PC-3 (cell line): ENCODE measurements around the gene MYL6. TPM values are rescaled to one million over a fixed set of nuclear protein-coding genes. Genes with fewer than 3 reads are reported as not detected.

Experiments
- ATAC-seq: fragments of 200-7000 bp; cut with Tn5 transposase; 2 replicates; pipeline ENCODE4 v1.9.1; 2020; ENCODE audit warnings: mild to moderate bottlenecking, moderate library complexity
- BruUV-seq: library from RNA; stranded (reverse); fragments of 400-500 nt; replicated peaks from 2 replicates; lab custom pipeline; 2021; lab: Mats Ljungman, UMichigan
- CTCF ChIA-PET: fragments of 300-600 bp; sonication (Branson Sonifier 250); formaldehyde crosslinking; loops from one replicate; lab custom pipeline; 2022; ENCODE audit warnings: antibody characterized with exemption; lab: Charles Lee
- POLR2A ChIA-PET: fragments of 300-600 bp; sonication (Branson Sonifier 250); formaldehyde crosslinking; loops from one replicate; lab custom pipeline; 2022; ENCODE audit warnings: antibody characterized with exemption; ENCODE audit not compliant: unreplicated experiment; lab: Charles Lee
- DNase-seq: peaks from one replicate; pipeline ENCODE4 v3.0.0-alpha.2; 2015
- H2AFZ ChIP-seq: fragments of 300-600 bp; sonication (generic); 2 replicates; pipeline ENCODE4 v1.6.0; 2016; ENCODE audit warnings: antibody characterized with exemption, low read length
- H3F3A ChIP-seq: fragments of 300-600 bp; sonication (generic); one replicate; pipeline ENCODE4 v1.6.0; 2017; ENCODE audit warnings: antibody characterized with exemption, low read length, control low read depth, mild to moderate bottlenecking; ENCODE audit not compliant: unreplicated experiment
- H3K27ac ChIP-seq: fragments of 300-600 bp; sonication (generic); 2 replicates; pipeline ENCODE4 v1.5.1; 2016; ENCODE audit warnings: mild to moderate bottlenecking, low read length
- H3K27me3 ChIP-seq: fragments of 300-600 bp; sonication (generic); 2 replicates; pipeline ENCODE4 v1.6.1; 2016; ENCODE audit warnings: low read length, mixed read lengths
- H3K36me3 ChIP-seq: fragments of 300-600 bp; sonication (generic); 2 replicates; pipeline ENCODE4 v1.6.1; 2016; ENCODE audit warnings: low read depth, mixed run types, low read length, mixed read lengths
- H3K4me1 ChIP-seq: fragments of 300-600 bp; sonication (generic); 2 replicates; pipeline ENCODE4 v1.5.1; 2016; ENCODE audit warnings: low read length; ENCODE audit not compliant: insufficient read depth
- H3K4me2 ChIP-seq: fragments of 300-600 bp; sonication (generic); 2 replicates; pipeline ENCODE4 v1.6.0; 2016; ENCODE audit warnings: low read length
- H3K4me3 ChIP-seq: fragments of 300-600 bp; sonication (generic); 2 replicates; pipeline ENCODE4 v1.5.1; 2016; ENCODE audit warnings: mild to moderate bottlenecking, low read length, mixed read lengths
- H3K79me2 ChIP-seq: fragments of 300-600 bp; sonication (generic); 2 replicates; pipeline ENCODE4 v1.6.1; 2017; ENCODE audit warnings: low read length, mixed read lengths
- H3K9ac ChIP-seq: fragments of 300-600 bp; sonication (generic); 2 replicates; pipeline ENCODE4 v1.6.0; 2016; ENCODE audit warnings: mild to moderate bottlenecking, low read length
- H3K9me2 ChIP-seq: fragments of 300-600 bp; sonication (generic); replicated peaks from 2 replicates; pipeline ENCODE4 v1.6.1; 2016; ENCODE audit warnings: mixed run types, low read length, mixed read lengths
- H3K9me3 ChIP-seq: fragments of 300-600 bp; sonication (generic); 2 replicates; pipeline ENCODE4 v1.6.1; 2016; ENCODE audit warnings: low read length, mixed read lengths
- H4K20me1 ChIP-seq: fragments of 300-600 bp; sonication (generic); 2 replicates; pipeline ENCODE4 v1.6.1; 2016; ENCODE audit warnings: low read length, mixed read lengths
- EZH2 ChIP-seq: fragments of 300-600 bp; sonication (generic); IDR thresholded peaks from one replicate; pipeline ENCODE4 v1.6.1; 2017; ENCODE audit warnings: antibody characterized with exemption, mild to moderate bottlenecking, low read length; ENCODE audit not compliant: unreplicated experiment
- EZH2phosphoT487 ChIP-seq: fragments of 300-600 bp; sonication (generic); IDR thresholded peaks from 2 replicates; pipeline ENCODE4 v1.6.1; 2018; ENCODE audit warnings: mild to moderate bottlenecking, antibody characterized with exemption, low read length, borderline replicate concordance
- intact Hi-C: fragments of 100-400 bp; cut with micrococcal nuclease; formaldehyde crosslinking; loops from 2 replicates; pipeline ENCODE4 v1.9.0; 2023
- total RNA-seq: library from RNA; depleted of rRNA; stranded (reverse); fragments of >200 nt; gene quantifications from 2 replicates; pipeline ENCODE4 v1.2.3, GENCODE V29; 2014
- TF ChIP-seq, protein P1 (sequence below): fragments of 300-600 bp; sonication (generic); conservative IDR thresholded peaks from 2 replicates; pipeline ENCODE4 v1.5.1; 2017; ENCODE audit warnings: antibody characterized with exemption, low read depth, mild to moderate bottlenecking, low read length

MYL6 gene
- total RNA-seq, 1 experiment from 2014 or later, result 1,385 TPM

DNA sequence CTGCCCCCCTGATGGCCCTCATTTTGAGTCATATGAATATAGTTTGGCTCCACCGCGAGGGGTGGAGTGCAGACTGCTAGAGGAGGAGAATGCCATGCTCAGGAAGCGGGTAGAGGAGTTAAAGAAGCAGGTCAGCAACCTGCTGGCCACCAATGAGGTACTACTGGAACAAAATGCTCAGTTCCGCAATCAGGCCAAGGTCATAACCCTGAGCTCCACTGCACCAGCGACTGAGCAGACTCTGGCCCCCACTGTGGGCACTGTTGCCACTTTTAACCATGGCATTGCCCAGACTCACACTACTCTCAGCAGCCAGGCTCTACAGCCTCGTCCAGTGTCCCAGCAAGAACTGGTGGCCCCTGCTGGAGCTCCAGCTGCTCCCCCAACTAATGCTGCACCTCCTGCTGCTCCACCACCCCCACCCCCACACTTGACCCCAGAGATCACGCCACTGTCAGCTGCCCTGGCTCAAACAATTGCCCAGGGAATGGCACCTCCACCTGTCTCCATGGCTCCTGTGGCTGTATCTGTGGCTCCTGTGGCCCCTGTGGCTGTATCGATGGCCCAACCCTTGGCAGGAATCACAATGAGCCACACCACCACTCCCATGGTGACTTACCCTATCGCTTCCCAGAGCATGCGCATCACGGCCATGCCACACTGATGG is 36.8 kb upstream of the MYL6 start:
- H3K9ac ChIP-seq, result no peak overlapping the region
- peaks cover 32% of the 10 kb centered on the region for H3K79me2 ChIP-seq
- no peak overlapping the region for H3K27ac ChIP-seq
- H4K20me1 ChIP-seq, result no peaks in the 10 kb centered on the region
- no peak for DNase-seq
- no peak for TF ChIP-seq EZH2phosphoT487
- H3K4me2 ChIP-seq, result no peak overlapping the region
- CTCF ChIA-PET, result no interaction called here
- intact Hi-C loops, result no loop called here
- BruUV-seq, result no TSS peak
- H3K4me3 ChIP-seq, result no peak overlapping the region
- no peaks in the 10 kb centered on the region for H3K9me2 ChIP-seq
- no peak for ATAC-seq
- no peaks in the 10 kb centered on the region for H3K27me3 ChIP-seq
- H2AFZ ChIP-seq, result no peak overlapping the region
- no peaks in the 10 kb centered on the region for H3K9me3 ChIP-seq
- peaks cover 4% of the 10 kb centered on the region for H3K36me3 ChIP-seq
- H3F3A ChIP-seq, result peaks cover 8% of the 10 kb centered on the region
- peaks cover 28% of the 10 kb centered on the region for H3K4me1 ChIP-seq
- POLR2A ChIA-PET, result no interaction called here

GRCh38 chr12:56122637-56123036 is 35.5 kb upstream of the MYL6 start:
- Histone ChIP-seq H3K9me2 (no peaks in the 10 kb centered on the region), H2AFZ (no peak overlapping the region), H4K20me1 (no peaks in the 10 kb centered on the region), H3K4me2 (no peak overlapping the region), H3K27me3 (no peaks in the 10 kb centered on the region), H3K4me1 (peaks cover 41% of the 10 kb centered on the region), H3K4me3 (no peak overlapping the region), H3K27ac (no peak overlapping the region), H3K9me3 (no peaks in the 10 kb centered on the region), H3F3A (no peaks in the 10 kb centered on the region), H3K36me3 (no peaks in the 10 kb centered on the region; the same call in 1 of the 2 replicates), H3K79me2 (peaks cover 22% of the 10 kb centered on the region), H3K9ac (no peak overlapping the region)
- intact Hi-C loops, result no loop called here
- ChIA-PET CTCF (interaction anchor here (0.5 kb wide), 1 partner anchor 68 kb away, joined by 4 read pairs; no protein-coding TSS in a partner anchor), POLR2A (no interaction called here)
- no TSS peak for BruUV-seq
- TF ChIP-seq EZH2phosphoT487 (no peak), EZH2 (no peak)
- TF ChIP-seq, protein P1, sequence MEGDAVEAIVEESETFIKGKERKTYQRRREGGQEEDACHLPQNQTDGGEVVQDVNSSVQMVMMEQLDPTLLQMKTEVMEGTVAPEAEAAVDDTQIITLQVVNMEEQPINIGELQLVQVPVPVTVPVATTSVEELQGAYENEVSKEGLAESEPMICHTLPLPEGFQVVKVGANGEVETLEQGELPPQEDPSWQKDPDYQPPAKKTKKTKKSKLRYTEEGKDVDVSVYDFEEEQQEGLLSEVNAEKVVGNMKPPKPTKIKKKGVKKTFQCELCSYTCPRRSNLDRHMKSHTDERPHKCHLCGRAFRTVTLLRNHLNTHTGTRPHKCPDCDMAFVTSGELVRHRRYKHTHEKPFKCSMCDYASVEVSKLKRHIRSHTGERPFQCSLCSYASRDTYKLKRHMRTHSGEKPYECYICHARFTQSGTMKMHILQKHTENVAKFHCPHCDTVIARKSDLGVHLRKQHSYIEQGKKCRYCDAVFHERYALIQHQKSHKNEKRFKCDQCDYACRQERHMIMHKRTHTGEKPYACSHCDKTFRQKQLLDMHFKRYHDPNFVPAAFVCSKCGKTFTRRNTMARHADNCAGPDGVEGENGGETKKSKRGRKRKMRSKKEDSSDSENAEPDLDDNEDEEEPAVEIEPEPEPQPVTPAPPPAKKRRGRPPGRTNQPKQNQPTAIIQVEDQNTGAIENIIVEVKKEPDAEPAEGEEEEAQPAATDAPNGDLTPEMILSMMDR, result no peak
- DNase-seq (no peak), ATAC-seq (no peak)

DNA sequence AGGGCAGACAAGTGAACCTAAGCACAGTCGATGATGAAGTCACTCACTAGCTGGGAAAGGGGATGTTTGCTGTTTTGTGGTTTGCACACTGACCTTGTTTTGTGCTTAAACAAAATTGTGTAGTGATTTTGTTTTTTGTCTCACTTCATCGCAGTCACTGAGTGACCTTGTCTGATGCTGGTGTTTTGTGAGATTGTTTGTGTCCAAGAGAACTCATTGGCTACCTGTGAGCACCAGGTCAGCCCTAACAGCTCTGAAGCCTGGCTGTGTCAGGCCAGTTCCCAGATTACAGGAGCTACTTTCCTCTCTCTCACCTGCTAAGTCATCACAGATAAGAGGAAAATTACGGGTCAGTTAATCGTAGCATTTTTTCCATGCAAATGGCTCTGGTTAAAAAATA is 34.0 kb upstream of the MYL6 start:
- Histone ChIP-seq H3K27ac (no peak overlapping the region), H3K4me1 (peaks cover 36% of the 10 kb centered on the region), H3K4me3 (no peak overlapping the region), H3K79me2 (peaks cover 24% of the 10 kb centered on the region), H3K36me3 (no peaks in the 10 kb centered on the region; the same call in 1 of the 2 replicates), H3K9ac (no peak overlapping the region), H3K4me2 (no peak overlapping the region), H3K27me3 (no peaks in the 10 kb centered on the region), H3K9me2 (no peaks in the 10 kb centered on the region), H3K9me3 (no peaks in the 10 kb centered on the region), H2AFZ (no peak overlapping the region), H3F3A (no peaks in the 10 kb centered on the region), H4K20me1 (no peaks in the 10 kb centered on the region)
- TF ChIP-seq EZH2, result no peak
- TF ChIP-seq, protein P1, result no peak
- TF ChIP-seq EZH2phosphoT487, result no peak
- no peak for DNase-seq
- intact Hi-C loops, result no loop called here
- BruUV-seq, result no TSS peak
- POLR2A ChIA-PET, result no interaction called here
- ATAC-seq, result no peak
- CTCF ChIA-PET, result no interaction called here
